HL-60 (cell line): ENCODE measurements around the gene UBXN11.

Experiments
- CTCF ChIP-seq: IDR thresholded peaks from one replicate; pipeline ENCODE4 v1.5.1; 2011; ENCODE audit warnings: low read length, control low read depth, inconsistent platforms; ENCODE audit not compliant: insufficient read depth
- POLR2AphosphoS5 ChIP-seq: IDR thresholded peaks from 2 replicates; pipeline ENCODE4 v1.6.1; 2012; ENCODE audit warnings: low read depth
- REST ChIP-seq: IDR thresholded peaks from 2 replicates; pipeline ENCODE4 v1.6.1; 2012; ENCODE audit warnings: low read depth; ENCODE audit not compliant: insufficient replicate concordance
- SPI1 ChIP-seq: IDR thresholded peaks from 2 replicates; pipeline ENCODE4 v1.6.1; 2012; ENCODE audit warnings: low read depth, mild to moderate bottlenecking, borderline replicate concordance

- TF ChIP-seq CTCF (no peak), REST (no peak), POLR2AphosphoS5 (no peak), SPI1 (no peak)
These were observed 14.5 kb downstream of the UBXN11 start for GRCh38 chr1:26291939-26292338.
